LNCaP clone FGC (cell line): Measurements from ENCODE around the gene SORCS2.

Source experiments
- DNase-seq: peaks from one replicate; pipeline ENCODE4 v3.0.0-alpha.2; 2011; ENCODE audit warnings: low read depth
- H3K4me3 ChIP-seq: 2 replicates; pipeline ENCODE4 v1.5.1; 2011; ENCODE audit warnings: mild to moderate bottlenecking, low read depth, low read length, control low read depth
- TF ChIP-seq, protein P1 (sequence below): IDR thresholded peaks from 2 replicates; pipeline ENCODE4 v1.5.1; 2012; ENCODE audit warnings: mild to moderate bottlenecking; ENCODE audit not compliant: control insufficient read depth, insufficient read depth; ENCODE audit errors: extremely low read depth

SORCS2 gene

DNA sequence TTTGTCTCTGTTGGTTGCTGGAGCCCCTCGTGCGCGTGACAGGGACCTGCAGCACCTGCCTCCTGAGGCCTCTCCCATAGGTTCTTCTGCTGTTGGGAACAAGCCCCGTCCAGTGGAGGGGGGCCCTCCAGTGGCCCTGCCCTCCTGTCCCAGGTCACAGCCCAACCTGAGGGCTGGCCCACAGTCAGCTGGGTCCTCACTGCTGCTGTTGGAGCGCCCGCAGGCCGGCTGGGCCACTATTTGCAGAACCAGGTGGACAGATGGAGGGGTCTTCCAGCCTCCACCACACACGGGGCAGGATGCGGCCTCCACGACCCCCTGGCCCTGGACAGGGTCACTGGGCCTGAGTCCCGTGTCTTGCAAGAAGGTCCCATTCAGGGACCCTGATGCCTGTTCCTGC is 293.8 kb downstream of the SORCS2 start:
- DNase-seq: no peak
- H3K4me3 ChIP-seq: no peak overlapping the region
- TF ChIP-seq, protein P1, sequence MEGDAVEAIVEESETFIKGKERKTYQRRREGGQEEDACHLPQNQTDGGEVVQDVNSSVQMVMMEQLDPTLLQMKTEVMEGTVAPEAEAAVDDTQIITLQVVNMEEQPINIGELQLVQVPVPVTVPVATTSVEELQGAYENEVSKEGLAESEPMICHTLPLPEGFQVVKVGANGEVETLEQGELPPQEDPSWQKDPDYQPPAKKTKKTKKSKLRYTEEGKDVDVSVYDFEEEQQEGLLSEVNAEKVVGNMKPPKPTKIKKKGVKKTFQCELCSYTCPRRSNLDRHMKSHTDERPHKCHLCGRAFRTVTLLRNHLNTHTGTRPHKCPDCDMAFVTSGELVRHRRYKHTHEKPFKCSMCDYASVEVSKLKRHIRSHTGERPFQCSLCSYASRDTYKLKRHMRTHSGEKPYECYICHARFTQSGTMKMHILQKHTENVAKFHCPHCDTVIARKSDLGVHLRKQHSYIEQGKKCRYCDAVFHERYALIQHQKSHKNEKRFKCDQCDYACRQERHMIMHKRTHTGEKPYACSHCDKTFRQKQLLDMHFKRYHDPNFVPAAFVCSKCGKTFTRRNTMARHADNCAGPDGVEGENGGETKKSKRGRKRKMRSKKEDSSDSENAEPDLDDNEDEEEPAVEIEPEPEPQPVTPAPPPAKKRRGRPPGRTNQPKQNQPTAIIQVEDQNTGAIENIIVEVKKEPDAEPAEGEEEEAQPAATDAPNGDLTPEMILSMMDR: no peak

DNA sequence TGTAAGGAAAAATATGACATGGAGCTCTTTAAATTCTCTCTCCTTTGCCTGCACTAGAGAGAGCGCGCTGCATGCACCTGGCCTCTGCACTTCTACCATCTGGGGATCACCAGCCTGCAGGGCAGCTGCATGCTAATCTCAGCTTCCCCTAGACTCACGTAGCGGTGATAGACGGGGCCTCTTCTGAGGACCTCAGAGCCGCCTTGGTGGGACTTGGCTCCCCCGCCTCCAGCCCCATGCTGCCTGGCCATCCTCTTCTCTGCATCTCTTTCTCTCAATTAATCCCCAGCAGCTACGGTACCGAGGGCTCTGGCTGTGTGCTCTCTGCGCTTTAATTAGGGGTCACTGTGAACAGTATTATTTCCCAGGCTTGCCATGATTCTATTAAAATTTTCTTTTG is 295.2 kb downstream of the SORCS2 start:
- H3K4me3 ChIP-seq: no peak overlapping the region
- DNase-seq: no peak
- TF ChIP-seq, protein P1: no peak

DNA sequence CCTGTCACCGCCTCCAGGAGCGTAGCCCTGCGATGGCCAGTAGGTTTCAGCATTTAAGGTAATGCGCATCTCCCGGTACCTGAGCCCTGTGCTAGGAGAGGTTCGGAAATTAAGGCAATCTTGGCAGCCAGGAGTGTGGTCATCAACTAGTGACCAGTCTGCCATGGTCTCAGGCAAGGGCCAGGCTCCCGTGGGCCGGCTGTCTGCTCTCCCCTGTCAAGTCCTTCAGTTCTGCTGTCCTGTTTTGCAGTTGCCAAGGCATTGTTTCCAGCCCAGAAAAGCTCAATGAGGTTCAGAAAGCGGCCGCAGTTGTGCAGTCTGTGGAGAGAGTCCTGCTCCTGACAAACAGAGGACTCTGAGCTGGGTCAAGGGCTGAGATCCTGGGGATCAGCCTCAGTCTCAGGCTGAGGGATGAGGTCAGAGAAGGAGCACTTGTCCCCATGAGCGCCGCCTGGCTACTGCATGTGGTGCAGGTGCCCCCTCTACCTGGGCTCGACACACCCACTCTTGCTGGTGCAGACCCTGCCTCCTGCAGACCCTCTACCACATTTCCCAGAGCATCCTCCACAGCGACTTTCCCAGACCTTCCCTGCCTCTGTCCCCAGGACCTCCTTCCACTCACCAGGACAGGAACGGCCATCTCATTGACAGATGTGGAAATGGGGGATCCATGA is 295.8 kb downstream of the SORCS2 start:
- TF ChIP-seq, protein P1: no peak
- DNase-seq: no peak
- H3K4me3 ChIP-seq: no peak overlapping the region

DNA sequence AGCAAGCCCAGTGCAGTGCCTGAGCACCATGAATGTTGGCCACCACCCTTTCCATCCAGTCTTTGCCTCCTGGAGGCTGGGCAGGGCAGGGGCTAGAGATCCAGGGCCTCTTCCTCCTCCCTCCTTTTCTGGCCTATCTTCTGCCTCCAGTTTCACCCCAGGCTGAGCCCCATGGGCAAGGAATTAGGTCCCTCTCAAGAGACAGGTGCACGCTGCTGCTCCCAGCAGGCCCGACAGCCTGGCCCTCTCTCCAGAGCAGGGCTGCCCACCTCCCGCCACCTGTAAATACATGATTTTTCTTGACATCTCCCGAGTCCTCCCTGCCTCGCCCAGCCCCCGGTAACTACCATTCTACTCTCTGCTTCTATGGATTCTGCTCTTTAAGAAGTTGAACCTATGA is 299.6 kb downstream of the SORCS2 start:
- H3K4me3 ChIP-seq: no peak overlapping the region
- DNase-seq: no peak
- TF ChIP-seq, protein P1: no peak

DNA sequence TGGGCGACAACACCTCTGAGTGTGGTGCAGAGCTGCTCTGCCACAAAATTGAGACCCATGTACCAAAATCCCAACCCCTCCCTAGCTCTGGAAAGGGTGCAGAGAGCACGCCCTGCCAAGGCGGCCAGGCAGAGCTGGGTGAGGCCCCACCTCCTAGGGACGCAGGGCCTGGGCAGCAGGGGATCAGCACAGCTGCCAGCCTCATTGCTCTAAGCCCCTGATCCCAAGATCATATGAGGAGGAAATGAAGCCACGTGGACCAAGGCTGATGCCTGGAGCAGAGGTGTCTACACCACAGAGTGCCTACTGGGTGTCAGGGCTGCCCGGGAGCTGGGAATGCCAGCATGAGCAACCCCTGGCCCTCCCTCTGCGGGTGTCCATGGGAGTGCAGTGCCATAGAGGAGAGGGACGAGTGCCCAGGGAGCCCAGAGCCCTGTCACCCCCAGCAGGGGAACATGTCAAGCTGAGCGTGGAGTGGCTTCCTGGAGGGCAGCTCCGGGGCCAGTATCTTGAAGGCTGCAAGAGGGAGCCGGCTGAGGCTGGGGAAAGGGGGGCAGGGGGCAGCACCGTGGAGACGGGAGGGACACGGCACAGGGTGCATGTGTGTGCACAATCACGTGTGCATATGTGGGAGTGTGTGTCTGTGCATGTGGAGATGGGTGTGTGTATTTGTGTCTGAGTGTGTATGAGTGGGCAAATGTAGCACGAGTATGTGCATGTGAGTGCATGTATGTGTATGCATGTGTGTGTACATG is 306.3 kb downstream of the SORCS2 start:
- no peak for DNase-seq
- H3K4me3 ChIP-seq: no peak overlapping the region
- TF ChIP-seq, protein P1: no peak

DNA sequence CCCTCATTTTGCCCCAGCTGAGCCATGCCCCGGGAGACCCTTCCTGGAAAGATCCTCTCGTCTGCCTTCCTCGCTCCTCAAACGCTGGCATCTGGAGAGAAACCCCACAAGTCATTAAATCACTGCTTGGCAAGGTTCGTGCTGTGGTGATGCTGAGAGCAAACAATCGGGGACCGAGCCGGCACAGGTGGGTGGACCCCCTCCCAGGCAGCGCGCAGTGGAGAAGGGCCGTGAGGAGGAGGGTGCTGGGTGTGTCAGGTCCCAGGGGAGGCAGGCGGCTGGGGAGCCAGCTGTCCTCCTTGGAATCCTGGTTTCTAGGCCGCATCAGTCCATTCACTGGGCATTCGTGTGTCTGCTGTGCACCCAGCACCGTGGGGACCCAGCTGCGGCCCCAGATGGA is 307.3 kb downstream of the SORCS2 start:
- DNase-seq: no peak
- H3K4me3 ChIP-seq: no peak overlapping the region
- TF ChIP-seq, protein P1: no peak
